GM15510 (cell line): ENCODE data around the gene MPV17L2.

Experiments used
- POLR2A ChIP-seq: IDR thresholded peaks from 3 replicates; pipeline ENCODE4 v1.6.1; 2011; ENCODE audit warnings: borderline replicate concordance; ENCODE audit not compliant: insufficient read length; ENCODE audit errors: extremely low read depth

MPV17L2 gene

GRCh38 chr19:18156841-18157464 lies 36.1 kb upstream of the MPV17L2 start:
- TF ChIP-seq POLR2A: no peak

DNA sequence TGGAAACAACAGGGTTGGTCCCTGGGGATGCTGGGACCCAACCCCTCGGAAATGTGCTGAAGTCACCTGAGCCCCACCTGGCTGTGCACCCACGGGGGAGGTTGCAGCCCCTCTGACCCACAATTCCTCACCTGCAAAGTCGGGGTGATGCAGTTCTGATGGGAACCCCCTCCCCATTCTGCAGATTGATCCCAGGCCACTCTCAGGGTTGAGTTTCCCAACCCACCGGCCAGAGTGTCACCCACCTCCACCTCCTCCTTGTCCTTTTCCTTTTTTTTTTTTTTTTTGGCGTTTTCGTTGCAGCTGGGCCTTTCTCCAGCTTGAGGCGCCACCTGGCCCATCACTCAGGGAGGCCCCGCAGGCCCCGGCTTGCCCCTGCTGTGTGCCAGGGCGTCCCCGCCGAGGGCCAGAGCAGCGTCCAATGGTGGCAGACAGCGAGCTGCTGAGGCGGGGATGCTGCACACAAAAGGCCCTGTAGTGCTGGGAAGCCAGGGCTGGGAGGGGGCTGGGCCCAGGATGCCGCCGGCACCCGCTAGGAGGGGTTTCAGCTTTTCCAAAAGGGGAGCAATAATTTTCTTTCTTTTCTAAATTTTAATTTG lies 35.5 kb upstream of the MPV17L2 start:
- TF ChIP-seq POLR2A: no peak

DNA sequence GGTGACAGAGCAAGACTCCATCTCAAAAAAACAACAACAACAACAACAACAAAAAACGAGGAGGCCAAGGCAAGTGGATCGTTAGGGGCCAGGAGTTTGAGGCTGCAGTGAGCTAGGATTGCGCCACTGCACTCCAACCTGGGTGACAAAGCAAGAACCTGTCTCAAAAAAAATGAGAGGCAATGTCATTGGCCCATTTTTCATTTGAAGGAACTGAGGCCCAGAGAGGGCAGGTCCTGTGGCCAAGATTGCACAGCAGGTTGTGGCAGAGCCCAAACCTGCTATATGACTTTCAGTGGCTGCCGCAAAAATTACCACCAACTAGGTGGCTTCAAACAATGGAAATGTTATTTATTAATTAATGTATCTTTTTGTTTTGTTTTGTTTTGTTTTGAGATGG lies 34.6 kb upstream of the MPV17L2 start:
- no peak for TF ChIP-seq POLR2A

DNA sequence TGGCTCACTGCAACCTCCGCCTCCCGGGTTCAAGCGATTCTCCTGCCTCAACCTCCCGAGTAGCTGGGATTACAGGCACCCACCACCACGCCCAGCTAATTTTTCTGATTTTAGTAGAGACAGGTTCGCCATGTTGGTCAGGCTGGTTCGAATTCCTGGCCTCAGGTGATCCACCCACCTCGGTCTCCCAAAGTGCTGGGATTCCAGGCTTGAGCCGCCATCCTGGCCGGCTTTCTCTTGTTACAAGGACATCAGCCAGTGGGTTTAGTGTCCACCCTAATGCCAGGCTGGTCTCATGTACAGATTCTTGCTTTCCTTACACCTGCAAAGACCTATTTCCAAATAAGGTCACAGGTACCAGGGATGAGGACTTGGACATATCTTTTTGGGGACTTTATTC lies 33.2 kb upstream of the MPV17L2 start:
- no peak for TF ChIP-seq POLR2A

DNA sequence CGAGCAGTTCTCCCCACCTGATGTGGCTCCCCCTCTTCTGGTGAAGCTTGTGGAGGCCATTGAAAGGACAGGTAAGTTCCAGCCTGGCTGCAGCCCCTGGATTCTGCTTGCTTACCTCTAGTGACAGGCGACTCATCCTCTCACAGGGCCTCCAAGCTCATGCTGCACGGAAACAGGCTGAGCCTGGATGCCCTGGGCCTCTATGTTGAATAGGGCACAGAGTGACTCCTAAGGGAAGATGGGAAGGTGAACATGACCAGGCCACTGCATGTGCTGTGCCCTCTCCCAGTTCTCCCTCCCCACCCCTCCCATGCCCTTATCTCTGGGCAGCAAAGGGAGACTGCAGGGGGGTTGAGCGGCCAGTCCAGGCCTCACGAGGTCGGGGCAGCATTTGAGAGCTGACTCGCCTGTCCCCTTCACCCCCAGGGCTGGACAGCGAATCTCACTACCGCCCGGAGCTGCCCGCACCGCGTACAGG lies 32.5 kb upstream of the MPV17L2 start:
- TF ChIP-seq POLR2A: no peak

GRCh38 chr19:18160971-18161635 lies 31.9 kb upstream of the MPV17L2 start:
- peak; percentile 65 for TF ChIP-seq POLR2A

GRCh38 chr19:18161636-18162002 lies 31.4 kb upstream of the MPV17L2 start:
- TF ChIP-seq POLR2A: no peak

GRCh38 chr19:18164072-18164471 lies 28.9 kb upstream of the MPV17L2 start:
- no peak for TF ChIP-seq POLR2A

DNA sequence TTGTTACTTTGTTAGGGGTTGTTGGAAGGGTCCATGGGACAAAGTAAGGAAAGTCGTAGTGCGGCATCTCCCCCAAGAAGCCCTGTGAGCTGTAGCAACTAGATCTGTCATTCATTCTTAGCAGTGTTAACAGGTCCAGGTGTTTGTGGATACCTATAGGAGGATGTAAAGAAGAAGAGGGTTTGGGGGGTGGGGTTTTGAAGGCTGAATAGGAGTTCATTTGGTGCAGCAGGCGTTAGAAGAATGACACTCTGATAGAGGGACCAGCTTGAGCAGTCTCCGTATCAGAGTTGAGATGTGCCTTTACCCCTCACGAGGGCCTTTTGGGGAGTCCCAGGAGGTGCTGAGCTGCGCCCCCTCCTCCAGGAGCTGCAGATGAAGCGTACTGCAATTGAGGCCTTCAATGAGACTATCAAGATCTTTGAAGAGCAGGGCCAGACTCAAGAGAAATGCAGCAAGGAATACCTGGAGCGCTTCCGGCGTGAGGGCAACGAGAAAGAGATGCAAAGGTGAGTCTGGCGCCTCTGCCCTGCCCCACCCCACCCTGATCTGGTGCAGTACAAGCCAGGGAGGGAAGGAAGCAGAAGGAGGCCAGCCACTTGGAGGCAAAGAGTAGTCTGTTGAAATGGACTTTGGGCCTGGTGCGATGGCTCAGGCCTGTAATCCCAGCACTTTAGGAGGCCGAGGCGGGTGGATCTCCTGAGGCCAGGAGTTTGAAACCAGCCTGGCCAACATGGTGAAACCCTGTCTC lies 27.0 kb upstream of the MPV17L2 start:
- TF ChIP-seq POLR2A: no peak

DNA sequence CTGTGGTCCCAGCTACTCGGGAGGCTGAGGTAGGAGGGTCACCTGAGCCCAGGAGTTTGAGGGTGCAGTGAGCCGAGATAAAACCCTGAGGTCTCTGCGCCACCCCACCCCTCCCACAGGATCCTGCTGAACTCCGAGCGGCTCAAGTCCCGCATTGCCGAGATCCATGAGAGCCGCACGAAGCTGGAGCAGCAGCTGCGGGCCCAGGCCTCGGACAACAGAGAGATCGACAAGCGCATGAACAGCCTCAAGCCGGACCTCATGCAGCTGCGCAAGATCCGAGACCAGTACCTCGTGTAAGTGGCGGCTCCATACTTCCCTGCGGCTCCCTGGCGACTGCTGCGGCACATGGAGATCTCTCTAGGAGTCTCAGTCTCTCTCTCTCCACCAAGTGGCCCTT lies 26.0 kb upstream of the MPV17L2 start:
- TF ChIP-seq POLR2A: no peak

GRCh38 chr19:18167975-18168645 lies 24.9 kb upstream of the MPV17L2 start:
- no peak for TF ChIP-seq POLR2A

DNA sequence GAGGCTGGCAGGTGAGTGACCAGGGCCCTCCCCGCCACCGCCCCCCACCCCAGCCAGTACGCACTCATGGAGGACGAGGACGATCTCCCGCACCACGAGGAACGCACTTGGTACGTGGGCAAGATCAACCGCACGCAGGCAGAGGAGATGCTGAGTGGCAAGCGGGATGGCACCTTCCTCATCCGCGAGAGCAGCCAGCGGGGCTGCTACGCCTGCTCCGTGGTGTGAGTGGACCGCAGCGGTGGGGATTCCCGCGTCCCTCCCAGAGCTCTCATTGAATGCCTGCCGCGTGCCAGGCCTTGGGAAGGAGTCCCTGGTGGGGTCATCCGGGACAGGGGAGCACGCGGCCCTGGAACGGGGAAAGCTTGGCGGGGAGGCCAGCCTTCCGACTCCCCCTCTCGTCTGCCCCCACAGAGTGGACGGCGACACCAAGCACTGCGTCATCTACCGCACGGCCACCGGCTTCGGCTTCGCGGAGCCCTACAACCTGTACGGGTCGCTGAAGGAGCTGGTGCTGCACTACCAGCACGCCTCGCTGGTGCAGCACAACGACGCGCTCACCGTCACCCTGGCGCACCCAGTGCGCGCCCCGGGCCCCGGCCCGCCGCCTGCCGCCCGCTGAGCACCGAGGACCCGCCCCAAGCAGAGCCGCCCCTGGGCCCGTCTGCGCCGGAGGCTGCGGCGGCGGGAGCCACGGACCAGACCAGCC lies 24.2 kb upstream of the MPV17L2 start:
- TF ChIP-seq POLR2A: no peak

DNA sequence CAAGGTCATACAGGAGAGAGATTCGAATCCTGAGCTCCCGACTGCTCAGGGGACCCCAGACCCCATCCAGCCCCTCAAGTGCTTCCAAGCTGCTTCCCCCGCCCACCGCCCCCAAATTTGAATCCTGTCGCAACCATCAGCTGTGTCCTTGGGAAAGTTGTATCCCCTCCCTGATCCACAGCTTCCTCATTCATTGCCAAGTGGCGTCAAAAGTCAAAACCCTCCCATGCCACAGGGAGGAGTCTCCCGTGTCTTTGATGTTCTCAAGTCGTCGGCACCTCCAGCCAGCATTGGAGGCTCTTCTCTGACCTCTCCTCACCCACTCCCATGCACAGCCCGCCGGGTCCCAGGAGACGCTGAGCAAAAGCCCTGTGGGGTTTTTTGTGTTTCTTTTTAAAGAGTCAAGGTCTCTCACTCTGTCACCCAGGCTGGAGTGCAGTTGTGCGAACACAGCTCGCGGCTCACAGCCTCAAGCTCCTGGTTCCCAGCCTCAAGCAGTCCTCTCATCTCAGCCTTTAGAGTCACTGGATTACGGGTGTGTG lies 22.2 kb upstream of the MPV17L2 start:
- no peak for TF ChIP-seq POLR2A
